HG02571 (cell line): ENCODE data around the gene LILRA5.
"Not testable (repeated sequence)": the region's sequence is repeated elsewhere in the genome, so short reads cannot be mapped to it uniquely, and the experiment has no call there.

Source experiments
- ATAC-seq: cut with Tn5 transposase; IDR thresholded peaks from one replicate; pipeline ENCODE4 v1.9.1; 2021; ENCODE audit warnings: mild to moderate bottlenecking, moderate library complexity; ENCODE audit not compliant: unreplicated experiment

LILRA5 gene

DNA sequence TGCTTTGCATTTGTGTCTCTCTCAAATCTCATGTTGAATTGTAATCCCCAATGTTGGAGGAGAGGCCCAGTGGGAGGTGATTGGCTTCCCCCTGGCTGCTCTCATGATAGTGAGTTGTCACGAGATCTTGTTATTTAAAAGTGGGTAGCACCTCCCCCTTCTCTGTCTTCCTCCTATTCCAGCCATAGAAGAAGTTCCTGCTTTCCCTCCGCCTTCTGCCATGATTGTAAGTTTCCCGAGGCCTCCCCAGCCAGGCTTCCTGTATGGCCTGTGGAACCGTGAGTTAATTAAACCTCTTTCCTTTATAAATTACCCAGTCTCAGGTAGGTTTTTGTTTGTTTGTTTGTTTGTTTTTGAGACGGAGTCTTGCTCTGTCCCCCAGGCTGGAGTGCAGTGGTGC lies 22.2 kb upstream of the LILRA5 start:
- no peak for ATAC-seq

DNA sequence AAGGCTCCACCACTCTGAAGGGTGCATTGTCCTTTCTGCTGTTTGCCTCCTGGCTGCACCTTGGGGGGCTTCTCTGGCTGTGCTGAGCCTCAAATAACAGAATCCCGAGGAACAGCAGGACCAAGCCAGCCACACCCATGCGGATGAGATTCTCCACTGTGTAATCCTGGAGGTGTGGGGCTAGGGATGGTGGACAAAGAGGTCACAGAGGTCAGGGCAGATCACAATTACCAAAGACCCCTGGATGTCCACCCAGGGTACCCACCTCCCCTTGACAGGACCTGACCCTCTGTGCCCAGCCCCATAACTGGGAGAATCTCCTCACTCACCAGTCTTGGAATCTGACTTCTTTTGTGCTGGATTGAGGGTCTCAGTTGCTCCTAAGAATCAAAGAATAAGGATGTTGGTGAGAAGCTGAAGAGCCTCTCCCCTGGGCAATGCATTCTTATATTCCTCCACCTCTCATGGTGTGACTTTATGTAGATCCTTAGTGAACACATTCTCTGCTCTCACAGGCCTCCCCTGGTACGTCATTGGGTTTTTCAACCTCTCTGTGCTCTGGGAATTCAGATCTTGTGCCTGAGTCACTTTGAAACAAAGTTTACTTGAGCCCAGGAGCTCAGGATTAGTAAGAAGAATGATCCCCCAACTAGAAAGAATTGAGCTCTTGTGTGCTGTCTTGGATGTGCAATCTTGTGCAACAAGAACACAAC lies 20.8 kb upstream of the LILRA5 start:
- no peak for ATAC-seq

DNA sequence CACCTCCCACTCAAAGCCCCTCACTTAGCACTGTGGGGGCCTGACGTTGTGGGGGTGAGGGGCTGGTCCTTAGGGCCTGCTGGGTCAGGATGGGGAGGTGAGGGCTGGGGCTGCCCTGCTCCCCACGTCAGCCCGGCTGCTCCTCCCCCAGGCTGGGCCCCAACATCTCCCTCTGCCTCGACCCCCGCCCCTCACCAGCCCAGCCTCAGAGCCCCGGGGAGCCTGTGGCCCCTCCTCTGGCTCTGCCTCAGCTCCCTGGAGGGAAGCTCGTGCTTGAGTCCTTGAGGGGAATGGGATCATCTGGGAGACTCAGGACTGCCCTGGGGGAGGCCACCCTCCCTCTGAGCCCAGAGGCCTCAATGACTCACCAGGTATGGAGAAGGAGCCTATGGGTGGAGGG lies 19.2 kb upstream of the LILRA5 start:
- ATAC-seq, result no peak

DNA sequence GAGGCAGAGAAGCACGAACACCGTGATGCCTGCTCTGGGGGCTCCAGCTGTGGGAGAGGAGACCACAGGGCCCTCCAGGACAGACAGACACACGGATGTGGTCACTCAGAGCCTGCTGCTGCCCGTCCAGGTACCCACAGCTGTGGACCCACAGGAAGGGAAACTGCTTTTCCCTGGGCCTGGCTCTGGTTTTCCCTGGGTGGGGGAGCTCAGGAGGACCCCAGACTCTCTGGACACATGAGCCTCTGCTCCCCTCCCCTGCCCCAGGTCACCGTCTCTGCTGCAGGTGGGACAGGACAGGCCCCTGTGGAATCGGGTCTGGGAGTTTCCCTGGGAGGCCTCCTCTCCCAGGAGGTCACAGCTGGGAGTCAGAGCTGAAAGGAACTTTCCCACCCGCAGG lies 18.7 kb upstream of the LILRA5 start:
- no peak for ATAC-seq

DNA sequence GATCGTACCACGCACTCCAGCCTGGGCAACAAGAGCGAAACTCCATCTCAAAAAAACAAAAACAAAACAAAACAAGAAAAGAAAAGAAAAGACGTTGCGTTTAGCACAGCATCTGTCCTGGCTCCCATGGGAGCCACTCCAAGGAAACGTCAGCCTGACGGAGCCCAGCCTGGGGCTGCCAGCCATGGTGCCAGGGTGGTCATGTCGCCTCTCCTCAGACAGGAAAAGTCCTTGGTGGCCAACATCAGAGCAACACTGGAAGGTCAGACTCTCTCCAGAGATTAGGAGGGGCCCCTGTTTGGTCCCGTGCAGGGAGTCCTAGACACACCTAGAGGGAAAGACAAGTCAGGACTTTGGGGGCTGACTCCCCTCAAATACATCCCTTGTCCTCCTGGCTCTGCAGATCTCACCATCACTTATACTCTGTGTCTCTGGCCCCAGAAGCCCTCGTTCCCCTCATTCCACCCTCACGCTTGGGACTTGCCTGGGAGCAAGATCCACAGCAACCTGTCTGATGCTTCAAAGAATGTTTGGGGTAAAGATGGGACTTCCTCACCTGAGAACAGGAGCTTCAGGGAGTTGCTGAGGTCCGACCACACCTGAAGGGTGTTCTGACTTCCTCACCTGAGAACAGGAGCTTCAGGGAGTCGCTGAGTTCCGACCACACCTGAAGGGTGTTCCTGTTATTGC lies 16.7 kb upstream of the LILRA5 start:
- no peak for ATAC-seq

DNA sequence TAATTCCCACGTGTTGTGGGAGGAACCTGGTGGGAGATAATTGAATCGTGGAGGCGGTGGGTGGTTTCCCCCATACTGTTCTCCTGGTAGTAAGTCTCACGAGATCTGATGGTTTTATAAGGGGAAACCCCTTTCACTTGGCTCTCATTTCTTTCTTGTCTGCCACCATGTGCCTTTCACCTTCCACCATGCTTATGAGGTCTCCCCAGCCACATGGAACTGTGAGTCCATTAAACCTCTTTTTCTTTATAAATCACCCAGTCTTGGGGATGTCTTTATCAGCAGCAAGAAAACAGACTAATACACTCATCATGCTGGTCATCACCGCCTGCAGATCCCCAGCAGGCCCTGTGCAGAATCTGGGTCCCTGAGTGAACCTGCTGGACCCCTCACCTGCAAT lies 15.8 kb upstream of the LILRA5 start:
- not testable (repeated sequence) for ATAC-seq

DNA sequence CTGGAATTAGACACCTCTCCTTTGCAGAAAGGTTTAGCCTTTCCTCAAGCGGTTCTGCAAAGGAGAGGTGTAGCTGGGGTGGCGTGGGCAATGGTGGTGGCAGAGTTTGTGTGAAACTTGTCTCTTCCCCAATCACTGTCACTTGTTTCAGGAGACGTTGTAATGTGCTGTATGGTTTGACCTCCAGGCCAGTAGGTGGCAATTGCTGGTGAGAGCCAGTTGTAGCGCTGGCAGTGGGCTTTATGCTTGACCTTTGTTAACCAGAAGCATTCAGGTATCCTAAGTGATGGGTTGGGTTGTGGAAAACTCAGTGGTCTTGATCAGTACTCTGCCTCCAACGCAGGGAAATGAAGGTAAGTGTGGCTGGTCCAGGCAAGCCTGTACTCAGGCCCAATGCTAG lies 12.7 kb upstream of the LILRA5 start:
- no peak for ATAC-seq

DNA sequence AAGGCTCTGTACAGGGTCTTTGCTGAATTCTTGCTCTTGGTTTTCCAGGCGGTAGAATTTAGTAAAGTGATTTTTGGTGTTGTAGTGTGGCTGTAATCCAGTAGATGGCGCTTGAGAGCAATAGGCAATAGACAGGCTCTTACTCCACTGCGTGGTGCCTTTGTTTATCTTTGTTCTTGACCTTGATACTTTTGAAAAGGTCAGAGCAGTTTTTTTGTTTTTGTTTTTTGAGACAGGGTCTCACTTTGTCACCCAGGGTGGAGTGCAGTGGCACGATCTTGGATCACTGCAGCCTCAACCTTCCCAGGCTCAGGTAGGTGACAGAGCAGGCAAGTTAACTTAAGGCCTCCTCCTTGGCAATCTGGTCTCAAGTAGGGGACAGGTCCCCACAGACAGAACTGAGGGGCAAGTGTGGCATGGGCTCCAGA lies 12.2 kb upstream of the LILRA5 start:
- ATAC-seq, result no peak

DNA sequence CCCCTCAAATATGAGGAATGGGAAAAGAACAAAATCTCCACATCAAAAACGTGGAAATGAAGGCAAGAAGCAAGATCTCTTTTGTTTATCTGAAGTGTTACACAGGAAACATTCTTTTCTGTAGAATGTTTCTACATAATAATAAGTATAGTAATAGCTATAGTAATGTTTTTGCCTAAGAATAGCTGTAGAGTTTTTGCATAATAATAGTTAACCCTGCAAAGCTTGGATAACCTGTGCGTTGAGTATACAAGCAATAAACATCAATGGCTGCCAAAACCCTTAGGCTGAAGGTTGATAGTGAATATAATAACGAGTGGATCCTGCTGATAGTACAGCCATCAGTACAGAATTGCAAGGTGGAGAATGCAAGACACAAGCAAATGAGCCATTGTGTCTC lies 11.1 kb upstream of the LILRA5 start:
- ATAC-seq, result no peak

DNA sequence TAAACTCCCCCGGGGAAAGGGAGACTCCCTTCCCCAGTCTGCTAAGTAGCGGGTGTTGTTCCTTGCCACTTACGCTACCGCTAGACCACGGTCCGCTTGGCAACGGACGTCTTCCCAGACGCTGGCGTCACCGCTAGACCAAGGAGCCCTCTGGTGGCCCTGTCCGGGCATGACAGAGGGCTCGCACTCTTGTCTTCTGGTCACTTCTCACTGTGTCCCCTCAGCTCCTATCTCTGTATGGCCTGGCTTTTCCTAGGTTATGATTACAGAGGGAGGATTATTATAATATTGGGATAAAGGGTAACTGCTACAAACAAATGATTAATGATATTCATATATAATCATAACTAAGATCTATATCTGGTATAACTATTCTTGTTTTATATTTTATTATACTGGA lies 10.0 kb upstream of the LILRA5 start:
- not testable (repeated sequence) for ATAC-seq

DNA sequence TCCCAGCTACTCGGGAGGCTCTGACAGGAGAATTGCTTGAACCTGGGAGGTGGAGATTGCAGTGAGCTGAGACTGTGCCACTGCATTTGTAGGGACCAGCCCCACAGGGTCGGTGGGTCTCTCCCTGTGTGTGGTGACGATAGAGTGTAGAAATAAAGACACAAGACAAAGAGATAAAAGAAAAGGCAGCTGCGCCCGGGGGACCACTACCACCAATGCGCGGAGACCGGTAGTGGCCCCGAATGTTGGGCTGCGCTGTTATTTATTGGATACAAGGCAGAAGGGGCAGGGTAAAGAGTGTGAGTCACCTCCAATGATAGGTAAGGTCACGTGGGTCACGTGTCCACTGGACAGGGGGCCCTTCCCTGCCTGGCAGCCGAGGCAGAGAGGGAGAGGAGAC lies 9.3 kb upstream of the LILRA5 start:
- not testable (repeated sequence) for ATAC-seq

DNA sequence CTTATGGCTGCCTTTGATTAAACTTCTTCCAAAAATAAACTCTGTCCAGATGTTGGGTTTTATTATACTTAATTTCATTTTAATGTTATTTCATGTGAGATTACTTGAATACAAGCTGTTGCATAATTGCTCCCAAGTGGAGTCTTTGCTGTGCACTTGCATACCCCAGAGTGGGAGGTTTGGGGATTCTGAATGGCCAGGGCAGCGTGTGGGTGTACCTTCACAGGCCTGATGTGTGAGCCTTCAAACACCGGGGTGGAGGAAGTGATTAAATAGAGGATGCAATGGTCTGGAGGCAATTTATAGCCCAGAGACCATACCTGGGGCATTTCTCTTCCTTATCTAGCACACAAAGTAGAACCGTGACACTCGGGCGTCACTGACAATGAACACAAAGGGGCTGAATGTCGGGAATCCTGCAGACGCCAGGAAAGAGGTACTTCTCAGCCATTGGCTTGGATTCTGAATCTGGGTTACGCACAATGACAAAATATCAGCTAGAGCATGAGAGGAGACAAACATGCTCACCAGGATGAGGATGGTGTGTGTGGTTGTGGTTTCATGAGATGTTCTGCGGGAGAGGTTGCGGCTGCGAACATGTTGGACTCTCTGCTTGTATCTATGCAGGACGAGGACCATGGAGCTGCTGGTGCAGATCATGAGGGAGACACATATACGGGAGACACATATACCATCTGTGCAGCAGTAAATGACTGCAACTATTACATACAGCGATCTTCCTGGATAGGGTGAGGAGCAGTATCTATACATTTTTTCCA lies 7.1 kb upstream of the LILRA5 start:
- ATAC-seq, result no peak

DNA sequence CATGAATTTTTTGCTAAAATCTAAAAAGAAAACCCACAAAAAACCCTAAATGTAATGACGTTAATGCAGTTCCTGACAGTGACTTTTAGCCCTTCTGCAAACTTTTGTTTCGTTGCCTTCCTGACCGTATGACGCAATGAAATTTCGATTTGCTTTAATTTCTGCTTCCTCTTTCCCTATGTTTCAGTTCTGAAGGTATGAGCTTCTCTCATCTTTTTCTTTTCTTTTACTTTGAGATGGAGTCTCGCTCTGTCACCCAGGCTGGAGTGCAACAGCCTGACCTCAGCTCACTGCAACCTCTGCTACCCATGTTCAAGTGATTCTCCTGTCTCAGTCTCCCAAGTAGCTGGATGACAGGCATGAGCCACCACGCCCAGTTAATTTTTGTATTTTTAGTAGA lies 6.1 kb upstream of the LILRA5 start:
- ATAC-seq, result no peak

DNA sequence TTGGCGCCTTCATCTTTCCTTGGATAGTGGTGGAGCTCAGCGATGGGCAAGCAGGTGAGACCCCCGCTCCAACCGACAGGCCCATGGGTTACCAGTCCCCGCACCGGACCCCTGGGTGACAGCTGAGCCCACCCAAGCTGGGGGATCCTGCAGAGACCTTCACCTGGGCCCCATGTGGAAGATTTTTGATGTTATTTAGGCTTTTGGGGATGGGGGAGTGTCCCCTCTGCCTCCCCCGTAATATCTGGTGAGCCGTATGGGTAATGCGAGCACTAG lies 4.9 kb upstream of the LILRA5 start:
- ATAC-seq, result no peak

DNA sequence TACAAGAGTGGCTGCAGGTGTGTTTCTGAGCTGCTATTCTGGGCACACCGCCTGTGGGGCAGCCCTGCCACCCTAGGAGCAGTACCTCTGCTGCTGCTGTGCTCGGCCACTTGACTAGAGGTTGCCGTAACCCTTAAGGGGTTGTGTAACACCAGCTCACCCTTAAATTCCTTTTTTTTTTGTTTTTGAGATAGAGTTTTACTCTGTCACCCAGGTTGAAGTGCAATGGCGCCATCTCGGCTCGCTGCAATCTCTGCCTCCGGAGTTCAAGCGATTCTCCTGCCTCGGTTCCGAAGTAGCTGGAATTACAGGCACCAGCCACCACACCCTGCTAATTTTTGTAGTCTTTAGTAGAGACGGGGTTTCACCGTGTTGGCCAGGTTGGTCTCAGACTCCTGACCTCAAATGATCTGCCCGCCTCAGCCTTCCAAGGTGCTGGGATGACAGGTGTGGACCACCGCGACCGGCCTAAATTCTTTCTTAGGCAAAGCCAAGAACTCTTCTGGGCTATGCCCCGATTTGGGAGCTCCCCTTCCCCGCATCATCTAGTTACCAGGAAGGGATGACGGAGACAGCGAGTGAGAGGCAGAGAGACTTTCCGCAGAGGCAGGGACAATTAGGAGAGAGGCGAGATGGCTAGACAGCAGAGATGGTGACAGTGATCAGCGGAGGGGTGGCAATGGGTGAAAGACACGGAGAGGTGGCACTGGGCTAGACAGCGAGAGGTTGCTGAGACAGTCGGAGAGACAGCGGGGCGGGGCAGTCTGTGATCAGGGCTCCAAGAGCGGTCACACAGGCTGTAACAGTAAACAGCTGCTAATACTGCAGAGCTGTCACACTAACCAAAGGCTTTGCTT lies 4.4 kb upstream of the LILRA5 start:
- ATAC-seq, result no peak

DNA sequence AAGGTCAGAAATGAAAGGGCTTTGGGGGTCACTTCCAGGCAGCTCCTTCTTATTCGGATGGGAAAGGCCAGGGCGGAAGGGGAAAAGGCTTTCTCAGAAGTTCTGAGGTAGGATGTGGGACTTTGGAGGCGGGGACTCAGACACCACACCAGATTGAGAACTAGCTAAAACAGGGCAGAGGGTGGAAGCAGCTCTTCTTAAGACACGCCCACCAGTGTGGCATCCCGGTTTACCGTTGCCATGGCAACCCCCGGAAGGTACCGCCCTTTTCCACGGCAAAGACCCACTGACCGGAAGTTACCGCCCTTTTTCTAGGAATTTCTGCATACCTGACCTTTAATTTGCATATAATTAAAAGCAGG lies 3.8 kb upstream of the LILRA5 start:
- ATAC-seq, result no peak

DNA sequence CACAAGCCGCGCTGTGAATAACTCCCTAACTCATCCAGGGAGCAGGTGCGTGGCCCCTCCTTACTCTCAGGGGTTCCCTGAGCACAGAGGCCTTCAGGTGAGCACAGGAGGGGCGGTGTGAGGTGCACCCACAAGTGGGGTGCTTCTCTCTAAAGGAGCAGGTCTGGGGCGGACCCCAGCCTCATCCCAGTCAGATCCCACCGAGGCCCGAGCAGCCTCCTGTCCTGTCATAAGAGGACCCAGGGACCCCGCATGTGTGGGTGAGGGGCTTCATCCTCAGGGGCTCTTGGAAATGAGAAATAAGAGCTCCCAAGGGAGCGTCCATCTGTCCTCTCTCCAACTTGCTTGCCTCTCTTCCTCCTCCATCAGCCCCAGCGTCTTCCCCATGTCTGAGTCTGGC lies 3.0 kb upstream of the LILRA5 start:
- ATAC-seq, result no peak

DNA sequence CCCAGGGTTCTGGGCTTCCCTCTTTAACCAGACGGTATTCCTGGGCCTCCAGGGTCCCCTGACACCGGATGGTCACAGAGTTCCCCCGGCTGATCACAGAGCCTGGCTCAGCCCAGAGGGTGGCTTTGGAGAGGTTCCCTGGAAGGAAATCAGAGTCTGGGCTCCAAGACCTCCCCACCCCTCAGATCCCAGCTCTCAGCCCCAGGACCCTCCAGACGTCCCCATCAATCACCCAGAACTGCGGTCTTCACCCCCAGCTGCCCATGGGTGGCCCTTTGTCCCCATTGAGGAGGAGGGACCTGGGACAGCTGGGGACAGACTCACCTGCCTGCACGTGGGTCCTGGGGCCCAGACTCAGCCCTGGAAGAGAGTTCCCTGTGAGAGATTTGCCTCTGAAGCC lies 955 bp downstream of the LILRA5 start:
- no peak for ATAC-seq

DNA sequence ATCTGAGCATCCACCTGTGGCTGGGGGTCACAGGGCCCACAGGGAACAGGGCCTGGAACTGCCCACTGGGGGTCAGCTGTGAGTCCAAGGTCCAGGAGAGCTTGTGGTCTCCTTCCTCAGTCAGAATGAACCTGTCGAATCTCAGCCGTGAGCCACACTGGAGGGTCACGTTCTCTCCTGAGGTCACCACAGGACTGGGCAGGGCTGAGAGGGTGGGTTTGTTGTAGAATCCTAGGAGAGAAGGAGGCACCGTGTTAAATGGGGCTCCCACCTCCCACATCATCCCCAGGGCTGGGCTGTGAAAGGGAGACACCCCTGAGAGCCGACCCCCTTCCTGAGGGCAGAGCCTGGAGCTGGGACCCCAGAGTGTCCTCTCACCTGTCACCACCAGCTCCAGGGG lies 1.5 kb downstream of the LILRA5 start:
- ATAC-seq, result no peak

DNA sequence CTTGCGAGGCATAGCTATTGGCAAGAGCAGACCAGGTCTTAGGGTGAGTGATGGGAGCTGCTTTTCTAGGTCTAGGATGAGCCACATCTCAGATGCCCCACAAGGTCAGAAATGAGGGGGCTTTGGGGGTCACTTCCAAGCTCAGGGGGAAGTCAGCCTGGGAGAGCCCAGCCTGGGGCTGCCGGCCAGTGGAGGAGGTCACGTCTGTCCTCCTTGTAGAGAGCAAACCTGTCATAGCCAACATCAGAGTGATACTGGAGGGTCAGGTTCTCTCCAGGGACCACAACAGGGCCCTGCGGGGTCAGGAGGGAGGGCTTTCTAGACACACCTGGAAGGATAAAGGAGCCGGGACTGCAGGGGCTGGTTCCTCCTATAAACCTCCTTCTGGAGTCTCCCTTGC lies 2.4 kb downstream of the LILRA5 start:
- no peak for ATAC-seq

DNA sequence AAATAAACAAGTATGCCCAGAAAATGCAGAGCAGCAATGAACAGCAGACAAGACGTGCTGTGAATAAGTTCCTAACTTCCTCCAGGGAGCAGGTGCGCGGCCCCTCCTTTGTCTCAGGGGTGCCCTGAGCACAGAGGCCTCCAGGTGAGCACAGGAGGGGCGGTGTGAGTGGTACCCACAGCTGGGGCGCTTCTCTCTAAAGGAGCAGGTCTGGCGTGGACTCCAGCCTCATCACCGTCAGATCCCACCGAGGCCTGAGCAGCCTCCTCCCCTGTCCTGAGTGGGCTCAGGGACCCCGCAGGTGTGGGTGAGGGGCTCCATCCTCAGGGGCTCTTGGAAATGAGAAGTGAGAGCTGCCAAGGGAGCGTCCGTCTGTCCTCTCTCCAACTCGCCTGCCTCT lies 3.2 kb downstream of the LILRA5 start:
- ATAC-seq, result no peak
